Mesenchymal stem cell (in vitro differentiated cells and primary cell): Measurements from ENCODE around the gene RBM15B.

Source experiments
- DNase-seq: peaks from one replicate; pipeline ENCODE4 v3.0.0-alpha.2; 2013
- H2AFZ ChIP-seq: one replicate; pipeline ENCODE4 v1.6.1; 2013; ENCODE audit warnings: low read depth, mild to moderate bottlenecking, control low read depth, inconsistent platforms, low read length, moderate library complexity
- H2AK5ac ChIP-seq: 2 replicates; pipeline ENCODE4 v1.6.1; 2013; ENCODE audit warnings: low read length, moderate library complexity, mild to moderate bottlenecking, inconsistent platforms; ENCODE audit not compliant: severe bottlenecking
- H2BK120ac ChIP-seq: one replicate; pipeline ENCODE4 v1.6.1; 2013; ENCODE audit warnings: low read depth, mild to moderate bottlenecking, inconsistent platforms, low read length, moderate library complexity
- H2BK12ac ChIP-seq, 2 experiments: one replicate each; pipeline ENCODE4 v1.6.1; 2013; ENCODE audit warnings: inconsistent platforms in 2 of 2, low read length in 2 of 2, mild to moderate bottlenecking in 2 of 2, moderate library complexity in 2 of 2, control low read depth in 1 of 2
- H2BK15ac ChIP-seq: one replicate; pipeline ENCODE4 v1.6.1; 2013; ENCODE audit warnings: mild to moderate bottlenecking, low read depth, inconsistent platforms; ENCODE audit not compliant: poor library complexity, severe bottlenecking
- H2BK5ac ChIP-seq: 2 replicates; pipeline ENCODE4 v1.6.1; 2013; ENCODE audit warnings: low read depth, mild to moderate bottlenecking, low read length, control low read depth, inconsistent platforms; ENCODE audit not compliant: poor library complexity, severe bottlenecking
- H3K14ac ChIP-seq, 2 experiments: one replicate each; pipeline ENCODE4 v1.6.1; 2013; ENCODE audit warnings: inconsistent platforms in 2 of 2, low read length in 2 of 2, control low read depth in 1 of 2, mild to moderate bottlenecking in 1 of 2, moderate library complexity in 1 of 2
- H3K18ac ChIP-seq, 2 experiments: one replicate each; pipeline ENCODE4 v1.6.1; 2013; ENCODE audit warnings: inconsistent platforms in 2 of 2, low read length in 2 of 2, control low read depth in 1 of 2, low read depth in 1 of 2, mild to moderate bottlenecking in 1 of 2
- H3K23ac ChIP-seq, 2 experiments: one replicate each; pipeline ENCODE4 v1.6.1; 2013; ENCODE audit warnings: inconsistent platforms in 2 of 2, low read length in 2 of 2, mild to moderate bottlenecking in 2 of 2, moderate library complexity in 2 of 2, control low read depth in 1 of 2
- H3K27ac ChIP-seq: 2 replicates; pipeline ENCODE4 v1.5.1; 2013; ENCODE audit warnings: mild to moderate bottlenecking, moderate library complexity, low read length, control low read depth, inconsistent platforms; ENCODE audit not compliant: poor library complexity, severe bottlenecking
- H3K27me3 ChIP-seq, 2 experiments: 2 replicates each; pipeline versions ENCODE4 v1.6.1 to v1.7.0; 2013; ENCODE audit warnings: low read length in 2 of 2, mild to moderate bottlenecking in 2 of 2, moderate library complexity in 2 of 2, control low read depth in 1 of 2, inconsistent platforms in 1 of 2; ENCODE audit not compliant: control insufficient read depth in 1 of 2, insufficient read depth in 1 of 2
- H3K36me3 ChIP-seq, 2 experiments: 2 replicates each; pipeline versions ENCODE4 v1.6.1 to v1.7.0; 2013; ENCODE audit warnings: low read length in 2 of 2, control low read depth in 1 of 2, inconsistent platforms in 1 of 2, low read depth in 1 of 2, mild to moderate bottlenecking in 1 of 2; ENCODE audit not compliant: insufficient read depth in 2 of 2, control insufficient read depth in 1 of 2
- H3K4ac ChIP-seq, 2 experiments: one replicate each; pipeline ENCODE4 v1.6.1; 2013; ENCODE audit warnings: inconsistent platforms in 2 of 2, low read length in 2 of 2, mild to moderate bottlenecking in 2 of 2, moderate library complexity in 2 of 2, control low read depth in 1 of 2, low read depth in 1 of 2
- H3K4me1 ChIP-seq: 2 replicates; pipeline ENCODE4 v1.6.1; 2013; ENCODE audit warnings: low read depth, low read length, control low read depth; ENCODE audit not compliant: control insufficient read depth, insufficient read depth
- H3K4me2 ChIP-seq: 2 replicates; pipeline ENCODE4 v1.6.1; 2013; ENCODE audit warnings: low read length, mild to moderate bottlenecking, inconsistent platforms; ENCODE audit not compliant: poor library complexity, severe bottlenecking
- H3K4me3 ChIP-seq, 2 experiments: 2 replicates each; pipeline versions ENCODE4 v1.5.1 to v1.7.0; 2013; ENCODE audit warnings: low read length in 2 of 2, mild to moderate bottlenecking in 2 of 2, control low read depth in 1 of 2, low read depth in 1 of 2; ENCODE audit not compliant: insufficient read depth in 1 of 2
- H3K79me1 ChIP-seq: replicated peaks from 2 replicates; pipeline ENCODE4 v1.6.1; 2013; ENCODE audit warnings: mild to moderate bottlenecking, control low read depth, low read length, inconsistent platforms; ENCODE audit not compliant: poor library complexity, severe bottlenecking
- H3K9ac ChIP-seq: 2 replicates; pipeline ENCODE4 v1.7.0; 2013; ENCODE audit warnings: mild to moderate bottlenecking, low read length, moderate library complexity
- H3K9me3 ChIP-seq: 2 replicates; pipeline ENCODE4 v1.7.0; 2013; ENCODE audit warnings: mild to moderate bottlenecking, low read length; ENCODE audit not compliant: control insufficient read depth
- H4K8ac ChIP-seq: one replicate; pipeline ENCODE4 v1.6.1; 2013; ENCODE audit warnings: inconsistent platforms, mild to moderate bottlenecking, low read length, moderate library complexity
- H4K91ac ChIP-seq: one replicate; pipeline ENCODE4 v1.6.1; 2013; ENCODE audit warnings: mild to moderate bottlenecking, low read length, inconsistent platforms
- WGBS: methylation state at CpG from one replicate; pipeline ENCODE4 v1.1.7; 2013; ENCODE audit warnings: mixed read lengths; 5-methylcytosine and 5-hydroxymethylcytosine counted together

The RBM15B gene

GRCh38 chr3:51395493-51396213, 4.6 kb downstream of the RBM15B start:
- no peak overlapping the region for H3K4ac ChIP-seq

GRCh38 chr3:51396401-51396800, 5.3 kb downstream of the RBM15B start:
- Histone ChIP-seq H2BK15ac (no peak overlapping the region), H3K14ac (no peak overlapping the region), H4K91ac (no peak overlapping the region), H3K23ac (no peak overlapping the region), H3K27ac (no peak overlapping the region), H3K9ac (peak overlapping the region; percentile 52), H2BK120ac (no peak overlapping the region), H3K4me1 (peaks cover 35% of the 10 kb centered on the region), H2BK5ac (no peak overlapping the region), H3K27me3 (no peaks in the 10 kb centered on the region), H2AFZ (no peak overlapping the region), H3K4me3 (no peak overlapping the region), H3K36me3 (peaks cover 65 to 75% of the 10 kb centered on the region in 2 experiments), H3K79me1 (peaks cover 18% of the 10 kb centered on the region), H2BK12ac (no peak overlapping the region), H3K4me2 (no peak overlapping the region), H3K9me3 (no peaks in the 10 kb centered on the region), H2AK5ac (no peak overlapping the region), H4K8ac (no peak overlapping the region), H3K4ac (no peak overlapping the region), H3K18ac (no peak overlapping the region)
- WGBS: 95% methylated on average over 1 of the region's 1 CpG
- no peak for DNase-seq

More at GRCh38 chr3:51395493-51396213, 4.6 kb downstream of the RBM15B start:
- no peak overlapping the region for H2BK12ac ChIP-seq
- H3K4me1 ChIP-seq: peaks cover 37% of the 10 kb centered on the region
- peaks cover 62 to 71% of the 10 kb centered on the region in 2 experiments for H3K36me3 ChIP-seq
- H2BK5ac ChIP-seq: no peak overlapping the region
- H2AK5ac ChIP-seq: no peak overlapping the region
- no peak overlapping the region for H2BK15ac ChIP-seq
- no peak overlapping the region for H4K91ac ChIP-seq
- H4K8ac ChIP-seq: no peak overlapping the region
- peak overlapping the region; percentile 52 for H3K9ac ChIP-seq
- no peak overlapping the region for H3K14ac ChIP-seq
- peaks cover 18% of the 10 kb centered on the region for H3K79me1 ChIP-seq
- no peak overlapping the region for H2AFZ ChIP-seq
- H3K27ac ChIP-seq: no peak overlapping the region
- no peaks in the 10 kb centered on the region for H3K27me3 ChIP-seq
- no peak overlapping the region for H3K4me2 ChIP-seq
- H3K9me3 ChIP-seq: no peaks in the 10 kb centered on the region
- H3K4me3 ChIP-seq: no peak overlapping the region
- no peak for DNase-seq
- no peak overlapping the region for H3K23ac ChIP-seq
- no peak overlapping the region for H2BK120ac ChIP-seq
- WGBS: 95% methylated on average over 12 of the region's 12 CpGs
- no peak overlapping the region for H3K18ac ChIP-seq

GRCh38 chr3:51397392-51397791, 6.3 kb downstream of the RBM15B start:
- Histone ChIP-seq H3K4me3 (no peak overlapping the region), H2AK5ac (no peak overlapping the region), H4K8ac (no peak overlapping the region), H2BK5ac (no peak overlapping the region), H3K9ac (peak overlapping the region; percentile 52), H3K4ac (no peak overlapping the region), H4K91ac (no peak overlapping the region), H2AFZ (no peak overlapping the region), H3K36me3 (peaks cover 57 to 76% of the 10 kb centered on the region in 2 experiments), H2BK12ac (no peak overlapping the region), H3K14ac (no peak overlapping the region), H3K9me3 (no peaks in the 10 kb centered on the region), H3K4me1 (peaks cover 27% of the 10 kb centered on the region), H3K18ac (no peak overlapping the region), H2BK15ac (no peak overlapping the region), H3K27ac (no peak overlapping the region), H3K27me3 (no peaks in the 10 kb centered on the region), H3K23ac (no peak overlapping the region), H3K79me1 (peaks cover 20% of the 10 kb centered on the region), H3K4me2 (no peak overlapping the region), H2BK120ac (no peak overlapping the region)
- no peak for DNase-seq
- WGBS: 87% methylated on average over 5 of the region's 5 CpGs

- Histone ChIP-seq H2BK5ac (no peak overlapping the region), H4K91ac (no peak overlapping the region), H3K27me3 (no peaks in the 10 kb centered on the region), H2BK120ac (no peak overlapping the region), H3K4me1 (peaks cover 19% of the 10 kb centered on the region), H3K9ac (peak overlapping the region; percentile 10), H2BK12ac (no peak overlapping the region), H3K14ac (no peak overlapping the region), H3K36me3 (peaks cover 52 to 73% of the 10 kb centered on the region in 2 experiments), H2AFZ (no peak overlapping the region), H3K27ac (no peak overlapping the region), H3K4ac (no peak overlapping the region), H3K4me2 (no peak overlapping the region), H3K9me3 (no peaks in the 10 kb centered on the region), H3K79me1 (peaks cover 19% of the 10 kb centered on the region), H3K23ac (no peak overlapping the region), H3K18ac (no peak overlapping the region), H4K8ac (no peak overlapping the region), H2BK15ac (no peak overlapping the region), H2AK5ac (no peak overlapping the region), H3K4me3 (no peak overlapping the region)
- DNase-seq: no peak
- WGBS: 89% methylated on average over 8 of the region's 8 CpGs
Measured at GRCh38 chr3:51398595-51399310, 7.7 kb downstream of the RBM15B start.
